ENCODE measurements around the gene EZH1. TPM values are rescaled to one million over a fixed set of nuclear protein-coding genes. Genes with fewer than 3 reads are reported as not detected.
A peak's percentile ranks its signal among the peaks of the same experiment; 100 is the strongest.

Gene EZH1
- total and polyA plus RNA-seq, 2 experiments from 2014 or later, result 22.7 to 33.8 TPM

DNA sequence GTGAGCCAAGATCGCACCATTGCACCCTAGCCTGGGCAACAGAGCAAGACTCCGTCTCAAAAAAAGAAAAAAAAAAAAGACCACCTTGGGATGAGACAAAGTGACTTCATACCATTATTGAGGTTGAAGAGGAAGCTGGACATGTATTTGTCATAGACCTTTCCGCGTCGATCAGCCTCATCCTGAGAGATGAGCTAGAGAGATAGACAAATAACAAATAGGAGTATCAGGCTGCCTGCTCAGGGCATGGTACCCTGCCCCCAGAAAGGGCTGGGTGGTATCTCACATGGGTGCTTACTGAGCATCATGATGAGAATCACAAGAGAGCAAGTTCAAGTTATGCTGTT is 40.4 kb downstream of the EZH1 start:
- no peak for DNase-seq (ENCODE audit: low read depth in 1 of 2, low spot score in 1 of 2)

DNA sequence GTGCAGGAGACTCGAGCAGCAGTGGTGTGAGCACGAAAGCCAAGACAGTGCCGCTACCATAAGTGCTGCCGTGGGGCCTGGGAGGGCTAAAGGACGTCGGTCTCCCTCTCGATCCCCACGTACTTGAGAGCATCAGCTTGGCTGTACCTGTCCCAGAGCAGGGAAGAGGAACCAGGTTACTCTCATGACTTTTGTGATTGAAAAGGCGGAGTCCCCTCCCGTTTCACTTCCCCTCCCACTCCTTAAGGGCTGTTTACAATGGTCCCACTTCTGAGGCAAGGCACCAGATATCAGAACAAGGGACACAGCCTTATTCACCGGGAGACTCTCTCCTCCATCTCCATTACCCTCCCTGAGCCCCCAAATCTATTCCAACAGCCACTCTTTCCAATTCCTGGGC is 42.4 kb downstream of the EZH1 start:
- no peaks in the 10 kb centered on the region for H3K4me1 ChIP-seq (ENCODE audit: low read depth)
- no peaks in the 10 kb centered on the region for H3K9me3 ChIP-seq (ENCODE audit: low read depth)
- no peak overlapping the region for H3K4me3 ChIP-seq
- TF ChIP-seq, protein P1, sequence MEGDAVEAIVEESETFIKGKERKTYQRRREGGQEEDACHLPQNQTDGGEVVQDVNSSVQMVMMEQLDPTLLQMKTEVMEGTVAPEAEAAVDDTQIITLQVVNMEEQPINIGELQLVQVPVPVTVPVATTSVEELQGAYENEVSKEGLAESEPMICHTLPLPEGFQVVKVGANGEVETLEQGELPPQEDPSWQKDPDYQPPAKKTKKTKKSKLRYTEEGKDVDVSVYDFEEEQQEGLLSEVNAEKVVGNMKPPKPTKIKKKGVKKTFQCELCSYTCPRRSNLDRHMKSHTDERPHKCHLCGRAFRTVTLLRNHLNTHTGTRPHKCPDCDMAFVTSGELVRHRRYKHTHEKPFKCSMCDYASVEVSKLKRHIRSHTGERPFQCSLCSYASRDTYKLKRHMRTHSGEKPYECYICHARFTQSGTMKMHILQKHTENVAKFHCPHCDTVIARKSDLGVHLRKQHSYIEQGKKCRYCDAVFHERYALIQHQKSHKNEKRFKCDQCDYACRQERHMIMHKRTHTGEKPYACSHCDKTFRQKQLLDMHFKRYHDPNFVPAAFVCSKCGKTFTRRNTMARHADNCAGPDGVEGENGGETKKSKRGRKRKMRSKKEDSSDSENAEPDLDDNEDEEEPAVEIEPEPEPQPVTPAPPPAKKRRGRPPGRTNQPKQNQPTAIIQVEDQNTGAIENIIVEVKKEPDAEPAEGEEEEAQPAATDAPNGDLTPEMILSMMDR (IDR thresholded peaks at IDR 0.05; ENCODE audit: low read depth, low read length), result no peak
- no peak for DNase-seq (ENCODE audit: low read depth in 1 of 2, low spot score in 1 of 2)
- H3K27ac ChIP-seq, result no peak overlapping the region
- H3K27me3 ChIP-seq, result no peaks in the 10 kb centered on the region
- H3K36me3 ChIP-seq, result peaks cover 37% of the 10 kb centered on the region

More for the DNA sequence above, 40.4 kb downstream of the EZH1 start:
- Histone ChIP-seq H3K27me3 (no peaks in the 10 kb centered on the region), H3K4me1 (ENCODE audit: low read depth) (no peaks in the 10 kb centered on the region), H3K27ac (no peak overlapping the region), H3K9me3 (ENCODE audit: low read depth) (no peaks in the 10 kb centered on the region), H3K4me3 (no peak overlapping the region), H3K36me3 (peaks cover 42% of the 10 kb centered on the region)
- TF ChIP-seq, protein P1 (IDR thresholded peaks at IDR 0.05; ENCODE audit: low read depth, low read length), result no peak

GRCh38 chr17:42700586-42701289 is 44.1 kb downstream of the EZH1 start:
- no peaks in the 10 kb centered on the region for H3K27me3 ChIP-seq
- no peaks in the 10 kb centered on the region for H3K4me1 ChIP-seq (ENCODE audit: low read depth)

GRCh38 chr17:42699415-42699740 is 45.5 kb downstream of the EZH1 start:
- Histone ChIP-seq H3K9me3 (ENCODE audit: low read depth) (no peaks in the 10 kb centered on the region), H3K27ac (no peak overlapping the region), H3K27me3 (no peaks in the 10 kb centered on the region), H3K36me3 (peaks cover 34% of the 10 kb centered on the region), H3K4me3 (no peak overlapping the region), H3K4me1 (ENCODE audit: low read depth) (no peaks in the 10 kb centered on the region)
- DNase-seq (ENCODE audit: low read depth in 1 of 2, low spot score in 1 of 2), result no peak
- TF ChIP-seq, protein P1 (IDR thresholded peaks at IDR 0.05; ENCODE audit: low read depth, low read length), result no peak

More at GRCh38 chr17:42700586-42701289, 44.1 kb downstream of the EZH1 start:
- Histone ChIP-seq H3K27ac (no peak overlapping the region), H3K4me3 (no peak overlapping the region), H3K36me3 (peaks cover 36% of the 10 kb centered on the region), H3K9me3 (ENCODE audit: low read depth) (no peaks in the 10 kb centered on the region)
- no peak for DNase-seq (ENCODE audit: low read depth in 1 of 2, low spot score in 1 of 2)
- TF ChIP-seq, protein P1 (IDR thresholded peaks at IDR 0.05; ENCODE audit: low read depth, low read length), result no peak

DNA sequence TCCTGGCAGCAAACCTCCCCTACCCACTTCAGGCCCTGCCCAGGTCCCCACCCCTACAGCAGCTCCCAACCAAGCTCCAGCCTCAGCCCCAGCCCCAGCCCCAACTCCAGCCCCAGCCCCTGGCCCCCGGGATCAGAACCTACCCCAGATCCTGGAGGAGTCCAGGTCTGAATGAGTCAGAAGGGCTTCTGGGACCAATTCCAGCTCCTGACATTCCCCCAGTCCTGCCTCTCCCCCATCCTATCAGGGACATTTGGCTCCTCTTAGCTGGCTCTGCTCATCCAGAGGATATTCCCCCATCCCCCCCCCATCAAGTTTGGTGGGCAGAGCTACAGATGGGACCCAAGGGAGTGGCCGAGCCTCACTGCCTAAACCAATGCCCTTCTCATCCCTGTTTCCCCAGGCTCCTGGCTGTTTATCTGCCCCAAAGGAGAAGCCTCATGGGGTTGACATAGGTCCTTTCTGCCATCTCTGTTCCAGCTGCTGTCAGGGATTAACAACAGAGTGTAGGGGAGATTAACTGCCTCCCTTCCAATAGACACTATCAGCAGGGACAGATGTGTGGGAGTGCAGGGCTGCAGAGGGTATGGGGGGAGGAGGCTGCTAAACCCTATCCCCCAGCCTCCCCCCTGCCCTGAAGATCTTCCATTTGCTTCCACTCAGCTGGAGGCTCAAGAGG is 46.0 kb downstream of the EZH1 start:
- peaks cover 33% of the 10 kb centered on the region for H3K36me3 ChIP-seq

More for the DNA sequence above, 46.0 kb downstream of the EZH1 start:
- TF ChIP-seq, protein P1 (IDR thresholded peaks at IDR 0.05; ENCODE audit: low read depth, low read length), result no peak
- Histone ChIP-seq H3K4me3 (no peak overlapping the region), H3K27me3 (no peaks in the 10 kb centered on the region), H3K9me3 (ENCODE audit: low read depth) (no peaks in the 10 kb centered on the region), H3K4me1 (ENCODE audit: low read depth) (no peaks in the 10 kb centered on the region), H3K27ac (no peak overlapping the region)
- peak in 1 of 2 donors; percentile 90 for DNase-seq (ENCODE audit: low read depth in 1 of 2, low spot score in 1 of 2)
